GM23338 (cell line): ENCODE measurements around the gene AGAP1. TPM values are rescaled to one million over a fixed set of nuclear protein-coding genes. Genes with fewer than 3 reads are reported as not detected.

Experiments
- ATAC-seq: fragments of 200-7000 bp; cut with Tn5 transposase; 3 replicates; pipeline ENCODE4 v1.9.1; 2020
- DNase-seq: peaks from one replicate; pipeline ENCODE4 v3.0.0-alpha.2; 2015; ENCODE audit warnings: low spot score
- H2AFZ ChIP-seq: fragments of 200-600 bp; sonication (generic); 2 replicates; pipeline ENCODE4 v1.8.0; 2016; ENCODE audit warnings: antibody characterized with exemption, mild to moderate bottlenecking, moderate library complexity
- H3F3A ChIP-seq: fragments of 200-600 bp; sonication (generic); replicated peaks from 2 replicates; pipeline ENCODE4 v1.8.0; 2017; ENCODE audit warnings: antibody characterized with exemption, mixed run types, low read depth
- H3K27ac ChIP-seq: fragments of 200-600 bp; sonication (generic); 2 replicates; pipeline ENCODE4 v1.6.1; 2016; ENCODE audit warnings: low read depth
- H3K27me3 ChIP-seq: fragments of 200-600 bp; sonication (generic); 2 replicates; pipeline ENCODE4 v1.8.0; 2016; ENCODE audit warnings: mild to moderate bottlenecking, mixed run types, moderate library complexity; ENCODE audit not compliant: insufficient read depth
- H3K36me3 ChIP-seq: fragments of 200-600 bp; sonication (generic); 2 replicates; pipeline ENCODE4 v1.8.0; 2016; ENCODE audit warnings: mild to moderate bottlenecking; ENCODE audit not compliant: insufficient read depth
- H3K4me1 ChIP-seq: fragments of 200-600 bp; sonication (generic); 2 replicates; pipeline ENCODE4 v1.8.0; 2016; ENCODE audit warnings: mild to moderate bottlenecking, moderate library complexity; ENCODE audit not compliant: insufficient read depth
- H3K4me2 ChIP-seq: fragments of 200-600 bp; sonication (generic); 2 replicates; pipeline ENCODE4 v1.7.1; 2017; ENCODE audit warnings: mixed run types
- H3K4me3 ChIP-seq: fragments of 200-600 bp; sonication (generic); 2 replicates; pipeline ENCODE4 v1.6.1; 2016; ENCODE audit warnings: mixed run types
- H3K79me2 ChIP-seq: fragments of 200-600 bp; sonication (generic); replicated peaks from 2 replicates; pipeline ENCODE4 v1.8.0; 2017; ENCODE audit warnings: mild to moderate bottlenecking; ENCODE audit not compliant: insufficient read depth
- H3K9me2 ChIP-seq: fragments of 200-600 bp; sonication (generic); 2 replicates; pipeline ENCODE4 v1.8.0; 2017; ENCODE audit not compliant: insufficient read depth
- H4K20me1 ChIP-seq: fragments of 200-600 bp; sonication (generic); replicated peaks from 2 replicates; pipeline ENCODE4 v1.8.0; 2017; ENCODE audit warnings: mild to moderate bottlenecking; ENCODE audit not compliant: insufficient read depth
- H3K27ac Mint-ChIP-seq: 2 replicates; pipeline ENCODE4 v1.8.0; 2020; ENCODE audit warnings: inconsistent platforms, mild to moderate bottlenecking, moderate library complexity, mixed read lengths
- H3K27me3 Mint-ChIP-seq: 3 replicates; pipeline ENCODE4 v1.8.0; 2022; ENCODE audit warnings: low read depth, mild to moderate bottlenecking, moderate library complexity, mixed read lengths, inconsistent platforms; ENCODE audit not compliant: insufficient read depth, poor library complexity
- H3K36me3 Mint-ChIP-seq: 3 replicates; pipeline ENCODE4 v1.8.0; 2021; ENCODE audit warnings: low read depth, mild to moderate bottlenecking, inconsistent platforms, moderate library complexity, mixed read lengths
- H3K4me1 Mint-ChIP-seq: 3 replicates; pipeline ENCODE4 v1.8.0; 2020; ENCODE audit warnings: mild to moderate bottlenecking, inconsistent platforms, mixed read lengths
- H3K4me3 Mint-ChIP-seq: 3 replicates; pipeline ENCODE4 v1.8.0; 2021; ENCODE audit warnings: moderate library complexity, mild to moderate bottlenecking, inconsistent platforms, mixed read lengths
- H3K9me3 Mint-ChIP-seq: 3 replicates; pipeline ENCODE4 v1.8.0; 2020; ENCODE audit warnings: moderate library complexity, mild to moderate bottlenecking, inconsistent platforms, mixed read lengths
- CREB1 ChIP-seq: fragments of 250-450 bp; sonication (Bioruptor Pico); IDR thresholded peaks from 2 replicates; pipeline ENCODE4 v1.5.0; 2020; ENCODE audit warnings: low read depth, mild to moderate bottlenecking, moderate library complexity
- EZH2 ChIP-seq: fragments of 200-600 bp; sonication (generic); IDR thresholded peaks from one replicate; pipeline ENCODE4 v1.8.0; 2017; ENCODE audit warnings: antibody characterized with exemption, mild to moderate bottlenecking, low read depth; ENCODE audit not compliant: unreplicated experiment
- EZH2phosphoT487 ChIP-seq: fragments of 200-600 bp; sonication (generic); IDR thresholded peaks from one replicate; pipeline ENCODE4 v1.8.1; 2018; ENCODE audit warnings: antibody characterized with exemption; ENCODE audit not compliant: unreplicated experiment
- JUNB ChIP-seq: IDR thresholded peaks from one replicate; pipeline ENCODE4 v1.6.1; 2016; ENCODE audit warnings: antibody characterized with exemption; ENCODE audit not compliant: unreplicated experiment
- NANOG ChIP-seq: IDR thresholded peaks from 2 replicates; pipeline ENCODE4 v1.6.1; 2016; ENCODE audit warnings: antibody characterized with exemption, borderline replicate concordance
- STAT1 ChIP-seq: IDR thresholded peaks from one replicate; pipeline ENCODE4 v1.6.1; 2016; ENCODE audit warnings: antibody characterized with exemption; ENCODE audit not compliant: unreplicated experiment
- ZNF114 ChIP-seq: fragments of 250-450 bp; sonication (Bioruptor Pico); IDR thresholded peaks from 2 replicates; pipeline ENCODE4 v1.5.0; 2020; ENCODE audit warnings: mild to moderate bottlenecking, moderate library complexity
- ZNF331 ChIP-seq: fragments of 250-450 bp; sonication (Bioruptor Pico); IDR thresholded peaks from 2 replicates; pipeline ENCODE4 v1.5.0; 2020; ENCODE audit warnings: low read depth, mild to moderate bottlenecking, moderate library complexity
- polyA plus RNA-seq: library from polyadenylated mRNA; unstranded; fragments of >200 nt; fragmentation: Nextera tagmentation; extraction: Ambion mirVana; gene quantifications from 2 replicates; pipeline ENCODE4 v1.2.1, GENCODE V29; 2016
- total RNA-seq: library from RNA; depleted of rRNA; stranded (reverse); fragments of >200 nt; shearing (Covaris generic); gene quantifications from 2 replicates; pipeline ENCODE4 v1.2.3, GENCODE V29; 2014
- TF ChIP-seq, protein P1 (sequence below), 2 experiments: fragments of 200-600 bp in 1 of 2; sonication (generic) in 1 of 2; conservative IDR thresholded peaks; 2 replicates each; pipeline versions ENCODE4 v1.5.1 to v1.6.1; 2016 to 2017; ENCODE audit warnings: antibody characterized with exemption in 2 of 2, low read depth in 2 of 2, mild to moderate bottlenecking in 2 of 2, moderate library complexity in 1 of 2
- TF ChIP-seq, protein P2 (sequence below): IDR thresholded peaks from 2 replicates; pipeline ENCODE4 v1.6.1; 2016; ENCODE audit warnings: antibody characterized with exemption
- TF ChIP-seq, protein P3 (sequence below): fragments of 250-450 bp; sonication (Bioruptor Pico); IDR thresholded peaks from 2 replicates; pipeline ENCODE4 v1.5.0; 2020; ENCODE audit warnings: mild to moderate bottlenecking, moderate library complexity

AGAP1 gene
- total and polyA plus RNA-seq, 2 experiments from 2014 or later: 13.3 to 27.9 TPM

DNA sequence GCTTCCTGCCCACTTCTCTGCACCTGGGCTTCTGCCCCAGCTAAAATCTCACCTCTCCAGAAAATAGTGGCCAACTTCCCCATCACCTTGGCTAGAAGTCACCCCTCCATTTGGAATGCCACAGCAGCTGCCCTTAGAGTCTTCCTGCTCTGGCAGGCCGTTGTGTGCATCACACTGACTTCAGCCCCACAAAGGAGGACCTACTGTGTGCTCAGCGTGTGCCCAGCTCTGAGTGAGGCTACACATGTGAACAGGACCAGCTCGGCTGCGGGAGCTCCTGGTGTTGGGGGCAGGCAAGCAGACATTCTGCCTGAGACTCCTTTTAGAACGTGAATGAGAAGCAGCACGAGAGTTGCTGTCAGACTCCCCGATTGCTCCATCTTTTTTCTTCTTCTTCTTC, 78.7 kb downstream of the AGAP1 start:
- Histone ChIP-seq H3K9me2 (0 out of 2 replicates have a peak, but pooled peaks cover 4% of the 10 kb centered on the region), H3K27ac (no peak overlapping the region), H3K27me3 (no peaks in the 10 kb centered on the region), H4K20me1 (0 out of 2 replicates have a peak, but pooled peaks cover 3% of the 10 kb centered on the region), H2AFZ (no peak overlapping the region), H3K4me2 (no peak overlapping the region), H3K36me3 (no peaks in the 10 kb centered on the region), H3K4me1 (peaks cover 26% of the 10 kb centered on the region), H3K4me3 (no peak overlapping the region), H3F3A (no peaks in the 10 kb centered on the region), H3K79me2 (peaks cover 98% of the 10 kb centered on the region)
- Mint-ChIP-seq H3K27me3 (peaks cover 5% of the 10 kb centered on the region), H3K4me3 (no peak overlapping the region), H3K4me1 (peaks cover 60% of the 10 kb centered on the region), H3K9me3 (peaks cover 8% of the 10 kb centered on the region), H3K27ac (0 out of 2 replicates have a peak overlapping the region, but pooled peaks have one; percentile 38), H3K36me3 (peaks cover 10% of the 10 kb centered on the region)
- DNase-seq (no peak), ATAC-seq (no peak)
- TF ChIP-seq CREB1 (CRISPR knock-in tag): no peak
- no peak for TF ChIP-seq ZNF331 (CRISPR knock-in tag)
- TF ChIP-seq ZNF114 (CRISPR knock-in tag): no peak
- no peak for TF ChIP-seq EZH2phosphoT487
- no peak for TF ChIP-seq JUNB
- TF ChIP-seq EZH2: no peak
- TF ChIP-seq STAT1: no peak
- TF ChIP-seq, protein P1, sequence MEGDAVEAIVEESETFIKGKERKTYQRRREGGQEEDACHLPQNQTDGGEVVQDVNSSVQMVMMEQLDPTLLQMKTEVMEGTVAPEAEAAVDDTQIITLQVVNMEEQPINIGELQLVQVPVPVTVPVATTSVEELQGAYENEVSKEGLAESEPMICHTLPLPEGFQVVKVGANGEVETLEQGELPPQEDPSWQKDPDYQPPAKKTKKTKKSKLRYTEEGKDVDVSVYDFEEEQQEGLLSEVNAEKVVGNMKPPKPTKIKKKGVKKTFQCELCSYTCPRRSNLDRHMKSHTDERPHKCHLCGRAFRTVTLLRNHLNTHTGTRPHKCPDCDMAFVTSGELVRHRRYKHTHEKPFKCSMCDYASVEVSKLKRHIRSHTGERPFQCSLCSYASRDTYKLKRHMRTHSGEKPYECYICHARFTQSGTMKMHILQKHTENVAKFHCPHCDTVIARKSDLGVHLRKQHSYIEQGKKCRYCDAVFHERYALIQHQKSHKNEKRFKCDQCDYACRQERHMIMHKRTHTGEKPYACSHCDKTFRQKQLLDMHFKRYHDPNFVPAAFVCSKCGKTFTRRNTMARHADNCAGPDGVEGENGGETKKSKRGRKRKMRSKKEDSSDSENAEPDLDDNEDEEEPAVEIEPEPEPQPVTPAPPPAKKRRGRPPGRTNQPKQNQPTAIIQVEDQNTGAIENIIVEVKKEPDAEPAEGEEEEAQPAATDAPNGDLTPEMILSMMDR (conservative IDR thresholded peaks at IDR 0.05; ENCODE audit: low read depth in 2 of 2): no peak
- TF ChIP-seq, protein P2, sequence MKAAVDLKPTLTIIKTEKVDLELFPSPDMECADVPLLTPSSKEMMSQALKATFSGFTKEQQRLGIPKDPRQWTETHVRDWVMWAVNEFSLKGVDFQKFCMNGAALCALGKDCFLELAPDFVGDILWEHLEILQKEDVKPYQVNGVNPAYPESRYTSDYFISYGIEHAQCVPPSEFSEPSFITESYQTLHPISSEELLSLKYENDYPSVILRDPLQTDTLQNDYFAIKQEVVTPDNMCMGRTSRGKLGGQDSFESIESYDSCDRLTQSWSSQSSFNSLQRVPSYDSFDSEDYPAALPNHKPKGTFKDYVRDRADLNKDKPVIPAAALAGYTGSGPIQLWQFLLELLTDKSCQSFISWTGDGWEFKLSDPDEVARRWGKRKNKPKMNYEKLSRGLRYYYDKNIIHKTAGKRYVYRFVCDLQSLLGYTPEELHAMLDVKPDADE: no peak
- TF ChIP-seq NANOG: no peak

DNA sequence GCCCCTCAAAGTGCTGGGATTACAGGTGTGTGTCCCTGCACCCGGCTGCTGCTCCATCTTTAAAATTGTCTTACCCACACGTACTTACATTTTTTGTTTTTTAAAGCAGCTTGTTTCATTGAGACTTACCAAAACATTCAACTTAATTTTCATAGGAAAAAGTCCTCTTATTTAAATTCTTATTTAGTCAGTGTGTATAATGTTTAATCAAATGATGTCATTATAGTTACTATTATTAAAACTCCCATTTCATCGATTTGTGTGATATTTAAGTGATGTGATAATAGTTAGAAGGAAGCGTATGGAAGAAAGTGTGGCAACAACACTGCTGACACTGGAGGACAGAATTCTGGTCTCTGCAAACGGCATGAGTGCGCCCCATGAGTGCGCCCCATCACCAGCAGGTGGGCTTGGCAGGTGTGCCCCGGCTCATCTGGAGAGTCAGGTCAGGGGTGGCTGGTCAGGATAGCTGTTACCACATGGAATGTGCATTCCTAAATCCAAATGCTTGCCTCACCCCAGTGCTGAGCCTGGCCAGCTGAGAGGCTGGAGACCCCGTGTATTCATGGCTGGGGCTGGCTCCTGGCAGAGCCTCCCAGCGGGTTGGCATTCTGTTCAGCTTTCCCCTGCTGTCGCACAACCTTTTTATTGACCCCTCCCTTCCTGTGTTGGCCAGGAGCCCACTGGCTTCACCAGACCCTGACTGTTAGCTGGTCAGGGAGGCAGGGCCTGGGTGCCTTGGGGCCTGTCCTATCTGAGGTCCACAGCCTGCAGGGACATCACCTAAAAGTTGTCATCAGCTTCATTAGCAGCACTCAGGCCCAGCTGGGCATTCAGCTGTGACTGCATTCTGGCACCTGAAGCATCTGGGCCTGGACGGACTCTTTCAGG, 79.7 kb downstream of the AGAP1 start:
- Mint-ChIP-seq H3K27ac (no peak overlapping the region), H3K9me3 (peaks cover 4% of the 10 kb centered on the region), H3K4me3 (no peak overlapping the region), H3K4me1 (peaks cover 67% of the 10 kb centered on the region), H3K27me3 (peaks cover 5% of the 10 kb centered on the region), H3K36me3 (peaks cover 4% of the 10 kb centered on the region)
- peaks cover 6% of the 10 kb centered on the region; the same call in 1 of the 2 replicates for H4K20me1 ChIP-seq
- no peaks in the 10 kb centered on the region for H3K36me3 ChIP-seq
- 0 out of 2 replicates have a peak, but pooled peaks cover 4% of the 10 kb centered on the region for H3K9me2 ChIP-seq
- H2AFZ ChIP-seq: no peak overlapping the region
- peaks cover 27% of the 10 kb centered on the region for H3K4me1 ChIP-seq
- no peaks in the 10 kb centered on the region for H3K27me3 ChIP-seq
- peak; percentile 52 for ATAC-seq
- H3F3A ChIP-seq: no peaks in the 10 kb centered on the region
- H3K79me2 ChIP-seq: peaks cover 98% of the 10 kb centered on the region
- H3K27ac ChIP-seq: no peak overlapping the region
- peak; percentile 27 for DNase-seq
- H3K4me2 ChIP-seq: no peak overlapping the region
- H3K4me3 ChIP-seq: no peak overlapping the region
- TF ChIP-seq, protein P3, sequence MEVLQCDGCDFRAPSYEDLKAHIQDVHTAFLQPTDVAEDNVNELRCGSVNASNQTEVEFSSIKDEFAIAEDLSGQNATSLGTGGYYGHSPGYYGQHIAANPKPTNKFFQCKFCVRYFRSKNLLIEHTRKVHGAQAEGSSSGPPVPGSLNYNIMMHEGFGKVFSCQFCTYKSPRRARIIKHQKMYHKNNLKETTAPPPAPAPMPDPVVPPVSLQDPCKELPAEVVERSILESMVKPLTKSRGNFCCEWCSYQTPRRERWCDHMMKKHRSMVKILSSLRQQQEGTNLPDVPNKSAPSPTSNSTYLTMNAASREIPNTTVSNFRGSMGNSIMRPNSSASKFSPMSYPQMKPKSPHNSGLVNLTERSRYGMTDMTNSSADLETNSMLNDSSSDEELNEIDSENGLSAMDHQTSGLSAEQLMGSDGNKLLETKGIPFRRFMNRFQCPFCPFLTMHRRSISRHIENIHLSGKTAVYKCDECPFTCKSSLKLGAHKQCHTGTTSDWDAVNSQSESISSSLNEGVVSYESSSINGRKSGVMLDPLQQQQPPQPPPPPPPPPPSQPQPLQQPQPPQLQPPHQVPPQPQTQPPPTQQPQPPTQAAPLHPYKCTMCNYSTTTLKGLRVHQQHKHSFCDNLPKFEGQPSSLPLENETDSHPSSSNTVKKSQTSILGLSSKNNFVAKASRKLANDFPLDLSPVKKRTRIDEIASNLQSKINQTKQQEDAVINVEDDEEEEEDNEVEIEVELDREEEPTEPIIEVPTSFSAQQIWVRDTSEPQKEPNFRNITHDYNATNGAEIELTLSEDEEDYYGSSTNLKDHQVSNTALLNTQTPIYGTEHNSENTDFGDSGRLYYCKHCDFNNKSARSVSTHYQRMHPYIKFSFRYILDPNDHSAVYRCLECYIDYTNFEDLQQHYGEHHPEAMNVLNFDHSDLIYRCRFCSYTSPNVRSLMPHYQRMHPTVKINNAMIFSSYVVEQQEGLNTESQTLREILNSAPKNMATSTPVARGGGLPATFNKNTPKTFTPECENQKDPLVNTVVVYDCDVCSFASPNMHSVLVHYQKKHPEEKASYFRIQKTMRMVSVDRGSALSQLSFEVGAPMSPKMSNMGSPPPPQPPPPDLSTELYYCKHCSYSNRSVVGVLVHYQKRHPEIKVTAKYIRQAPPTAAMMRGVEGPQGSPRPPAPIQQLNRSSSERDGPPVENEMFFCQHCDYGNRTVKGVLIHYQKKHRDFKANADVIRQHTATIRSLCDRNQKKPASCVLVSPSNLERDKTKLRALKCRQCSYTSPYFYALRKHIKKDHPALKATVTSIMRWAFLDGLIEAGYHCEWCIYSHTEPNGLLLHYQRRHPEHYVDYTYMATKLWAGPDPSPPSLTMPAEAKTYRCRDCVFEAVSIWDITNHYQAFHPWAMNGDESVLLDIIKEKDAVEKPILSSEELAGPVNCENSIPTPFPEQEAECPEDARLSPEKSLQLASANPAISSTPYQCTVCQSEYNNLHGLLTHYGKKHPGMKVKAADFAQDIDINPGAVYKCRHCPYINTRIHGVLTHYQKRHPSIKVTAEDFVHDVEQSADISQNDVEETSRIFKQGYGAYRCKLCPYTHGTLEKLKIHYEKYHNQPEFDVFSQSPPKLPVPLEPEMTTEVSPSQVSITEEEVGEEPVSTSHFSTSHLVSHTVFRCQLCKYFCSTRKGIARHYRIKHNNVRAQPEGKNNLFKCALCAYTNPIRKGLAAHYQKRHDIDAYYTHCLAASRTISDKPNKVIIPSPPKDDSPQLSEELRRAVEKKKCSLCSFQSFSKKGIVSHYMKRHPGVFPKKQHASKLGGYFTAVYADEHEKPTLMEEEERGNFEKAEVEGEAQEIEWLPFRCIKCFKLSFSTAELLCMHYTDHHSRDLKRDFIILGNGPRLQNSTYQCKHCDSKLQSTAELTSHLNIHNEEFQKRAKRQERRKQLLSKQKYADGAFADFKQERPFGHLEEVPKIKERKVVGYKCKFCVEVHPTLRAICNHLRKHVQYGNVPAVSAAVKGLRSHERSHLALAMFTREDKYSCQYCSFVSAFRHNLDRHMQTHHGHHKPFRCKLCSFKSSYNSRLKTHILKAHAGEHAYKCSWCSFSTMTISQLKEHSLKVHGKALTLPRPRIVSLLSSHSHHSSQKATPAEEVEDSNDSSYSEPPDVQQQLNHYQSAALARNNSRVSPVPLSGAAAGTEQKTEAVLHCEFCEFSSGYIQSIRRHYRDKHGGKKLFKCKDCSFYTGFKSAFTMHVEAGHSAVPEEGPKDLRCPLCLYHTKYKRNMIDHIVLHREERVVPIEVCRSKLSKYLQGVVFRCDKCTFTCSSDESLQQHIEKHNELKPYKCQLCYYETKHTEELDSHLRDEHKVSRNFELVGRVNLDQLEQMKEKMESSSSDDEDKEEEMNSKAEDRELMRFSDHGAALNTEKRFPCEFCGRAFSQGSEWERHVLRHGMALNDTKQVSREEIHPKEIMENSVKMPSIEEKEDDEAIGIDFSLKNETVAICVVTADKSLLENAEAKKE (CRISPR knock-in tag): no peak
